ENCODE results near the gene NMRK2.
"Not testable (repeated sequence)": the region's sequence is repeated elsewhere in the genome, so short reads cannot be mapped to it uniquely, and the experiment has no call there.

Gene NMRK2, protein sequence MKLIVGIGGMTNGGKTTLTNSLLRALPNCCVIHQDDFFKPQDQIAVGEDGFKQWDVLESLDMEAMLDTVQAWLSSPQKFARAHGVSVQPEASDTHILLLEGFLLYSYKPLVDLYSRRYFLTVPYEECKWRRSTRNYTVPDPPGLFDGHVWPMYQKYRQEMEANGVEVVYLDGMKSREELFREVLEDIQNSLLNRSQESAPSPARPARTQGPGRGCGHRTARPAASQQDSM

GRCh38 chr19:3932931-3933810, at the start of gene NMRK2:
TSS of gene NMRK2 (plus strand) at chr19:3933069. CDS start at chr19:3933672, 603 bp downstream.
- no peak for DNase-seq (ENCODE audit: low spot score)

- no peak for DNase-seq (ENCODE audit: low spot score)
Measured at GRCh38 chr19:3890591-3890990, 42.3 kb upstream of the NMRK2 start.

- DNase-seq (ENCODE audit: low spot score) = no peak
Measured at GRCh38 chr19:3893509-3894179, 39.2 kb upstream of the NMRK2 start.

DNA sequence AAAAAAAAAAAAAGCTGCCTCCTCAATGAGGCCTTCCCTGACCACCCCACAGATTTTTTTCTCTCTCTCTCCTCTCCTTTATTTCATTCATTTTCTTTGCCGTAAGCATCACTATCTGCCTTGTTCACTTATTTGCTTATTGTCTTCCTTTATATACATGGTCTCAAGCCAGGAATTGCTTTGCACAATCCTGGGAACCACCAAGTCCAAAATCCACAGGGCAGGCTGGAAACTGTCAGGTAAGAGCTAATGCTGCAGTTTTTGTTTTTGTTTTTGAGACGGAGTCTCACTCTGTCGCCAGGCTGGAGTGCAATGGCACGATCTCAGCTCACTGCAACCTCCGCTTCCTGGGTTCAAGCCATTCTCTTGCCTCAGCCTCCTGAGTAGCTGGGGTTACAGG, 37.9 kb upstream of the NMRK2 start:
- not testable (repeated sequence) for DNase-seq (ENCODE audit: low spot score)

- no peak for DNase-seq (ENCODE audit: low spot score)
Measured at GRCh38 chr19:3895788-3896187, 37.1 kb upstream of the NMRK2 start.

GRCh38 chr19:3897936-3898335, 34.9 kb upstream of the NMRK2 start:
- DNase-seq (ENCODE audit: low spot score) = no peak

- no peak for DNase-seq (ENCODE audit: low spot score)
Measured at GRCh38 chr19:3898426-3898825, 34.4 kb upstream of the NMRK2 start.

GRCh38 chr19:3899531-3900294, 33.2 kb upstream of the NMRK2 start:
- DNase-seq (ENCODE audit: low spot score) = no peak

- DNase-seq (ENCODE audit: low spot score) = no peak
Measured at GRCh38 chr19:3902317-3902973, 30.4 kb upstream of the NMRK2 start.

DNA sequence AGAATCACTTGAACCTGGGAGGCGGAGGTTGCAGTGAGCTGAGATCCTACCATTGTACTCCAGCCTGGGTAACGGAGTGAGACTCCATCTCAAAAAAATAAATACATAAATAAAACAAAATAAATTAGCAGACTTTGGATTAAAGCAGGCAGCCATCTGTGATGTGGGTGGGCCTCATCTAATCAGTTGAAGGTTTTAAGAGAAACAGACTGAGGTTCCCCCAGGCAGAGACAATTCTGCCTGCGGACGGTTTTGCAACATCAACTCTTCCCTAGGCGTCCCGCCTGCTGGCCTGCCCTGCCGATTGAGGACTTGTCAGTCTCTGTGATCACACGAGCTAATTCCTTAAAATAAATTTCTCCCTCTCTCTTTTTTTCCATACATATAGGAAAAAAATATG, 28.6 kb upstream of the NMRK2 start:
- no peak for DNase-seq (ENCODE audit: low spot score)

GRCh38 chr19:3907626-3908265, 25.1 kb upstream of the NMRK2 start:
- DNase-seq (ENCODE audit: low spot score) = no peak

DNA sequence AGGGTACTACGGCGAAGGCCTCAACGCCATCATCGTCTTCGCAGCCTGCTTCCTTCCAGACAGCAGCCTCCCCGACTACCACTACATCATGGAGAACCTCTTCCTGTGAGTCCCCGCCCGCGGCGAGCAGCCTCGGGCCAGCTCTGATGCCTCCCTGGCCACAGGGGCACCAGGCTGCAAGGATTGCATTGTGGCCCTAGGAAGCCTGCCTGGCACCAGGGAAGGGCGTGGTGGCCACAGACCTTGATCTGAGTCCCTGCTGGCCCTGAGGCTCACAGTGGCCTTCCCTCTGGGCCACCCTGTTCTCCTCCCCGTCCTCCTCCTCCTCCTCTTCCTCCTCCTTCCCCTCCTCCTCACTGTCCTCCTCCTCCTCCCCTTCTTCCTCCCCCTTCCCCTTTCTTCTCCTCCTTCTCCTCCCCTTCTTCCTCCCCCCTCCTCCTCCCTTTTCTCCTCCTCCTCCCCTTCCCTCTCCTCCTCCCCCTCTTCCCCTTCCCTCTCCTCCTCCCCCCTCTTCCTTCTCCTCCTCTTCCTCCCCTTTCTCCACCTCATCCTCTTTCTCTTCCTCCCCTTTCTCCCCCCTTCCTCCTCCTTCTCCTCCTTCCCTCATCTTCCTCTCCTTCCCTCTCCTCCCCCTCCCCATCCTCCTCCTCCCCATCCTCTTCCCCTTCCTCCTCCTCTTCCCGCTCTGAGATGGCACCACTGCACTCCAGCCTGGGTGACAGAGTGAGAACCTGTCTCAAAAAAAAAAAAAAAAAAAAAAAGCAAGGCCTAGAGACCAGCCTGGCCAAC, 24.4 kb upstream of the NMRK2 start:
- no peak for DNase-seq (ENCODE audit: low spot score)

DNA sequence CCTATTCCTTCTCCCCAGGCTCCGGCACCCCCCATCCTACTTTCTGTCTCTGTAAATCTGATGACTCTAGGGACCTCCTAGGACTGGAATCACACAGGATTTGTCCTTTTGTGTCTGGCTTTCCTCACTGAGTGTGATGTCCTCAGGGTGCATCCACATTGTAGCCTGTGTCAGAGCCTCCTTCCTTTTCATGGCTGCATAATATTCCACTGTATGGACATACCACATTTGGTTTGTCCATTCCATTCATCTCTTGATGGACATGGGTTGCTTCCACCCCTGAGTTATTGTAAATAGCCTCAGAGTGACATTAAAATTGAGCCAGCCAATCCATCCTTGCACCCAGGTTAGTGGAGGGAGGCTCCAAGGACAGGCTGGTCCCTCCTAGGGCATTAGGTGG, 22.8 kb upstream of the NMRK2 start:
- no peak for DNase-seq (ENCODE audit: low spot score)

DNA sequence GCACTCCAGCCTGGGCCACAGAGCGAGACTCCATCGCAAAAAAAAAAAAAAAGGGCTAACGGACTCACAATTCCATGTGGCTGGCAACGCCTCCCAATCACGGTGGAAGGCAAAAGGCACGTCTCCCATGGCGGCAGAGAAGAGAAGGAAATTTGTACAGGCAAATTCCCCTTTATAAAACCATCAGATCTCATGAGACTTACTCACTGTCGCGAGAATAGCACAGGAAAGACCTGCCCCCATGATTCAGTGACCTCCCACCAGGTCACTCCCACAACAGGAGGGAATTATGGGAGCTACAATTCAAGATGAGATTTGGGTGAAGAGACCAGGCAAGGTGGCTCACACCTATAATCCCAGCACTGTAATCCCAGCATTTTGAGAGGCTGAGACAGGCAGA, 18.7 kb upstream of the NMRK2 start:
- no peak for DNase-seq (ENCODE audit: low spot score)

DNA sequence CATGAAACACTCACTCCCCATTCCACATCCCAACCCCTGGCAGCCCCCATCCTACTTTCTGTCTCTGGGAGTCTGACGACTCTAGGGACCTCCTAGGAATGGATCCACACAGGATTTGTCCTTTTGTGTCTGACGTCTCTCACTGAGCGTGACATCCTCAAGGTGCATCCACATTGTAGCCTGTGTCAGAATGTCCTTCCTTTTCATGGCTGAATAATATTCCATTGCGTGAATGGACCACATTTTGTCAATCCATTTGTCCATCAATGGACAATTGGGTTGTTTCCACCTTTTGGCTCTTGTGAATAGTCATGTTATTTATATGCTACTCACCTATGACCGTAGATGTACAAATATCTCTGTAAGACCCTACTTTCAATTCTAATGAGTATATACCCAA, 16.8 kb upstream of the NMRK2 start:
- DNase-seq (ENCODE audit: low spot score) = no peak

DNA sequence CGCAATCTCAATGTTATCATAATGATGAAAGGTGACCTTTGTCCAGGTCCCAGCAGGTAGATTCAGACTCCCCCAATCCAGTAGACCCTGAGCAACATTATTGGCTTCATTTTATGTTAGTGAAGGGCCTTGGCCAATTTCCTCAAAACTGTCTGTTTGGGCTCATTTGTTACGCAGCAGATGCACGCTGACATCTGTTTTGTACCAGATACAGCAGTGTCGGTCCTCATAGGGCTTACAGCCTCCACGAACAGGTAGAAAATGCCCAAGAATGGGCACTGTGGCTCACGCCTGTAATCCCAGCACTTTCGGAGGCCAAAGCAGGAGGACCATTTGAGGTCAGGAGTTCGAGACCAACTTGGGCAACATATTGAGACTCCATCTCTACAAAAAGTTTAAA, 13.1 kb upstream of the NMRK2 start:
- DNase-seq (ENCODE audit: low spot score) = no peak

DNA sequence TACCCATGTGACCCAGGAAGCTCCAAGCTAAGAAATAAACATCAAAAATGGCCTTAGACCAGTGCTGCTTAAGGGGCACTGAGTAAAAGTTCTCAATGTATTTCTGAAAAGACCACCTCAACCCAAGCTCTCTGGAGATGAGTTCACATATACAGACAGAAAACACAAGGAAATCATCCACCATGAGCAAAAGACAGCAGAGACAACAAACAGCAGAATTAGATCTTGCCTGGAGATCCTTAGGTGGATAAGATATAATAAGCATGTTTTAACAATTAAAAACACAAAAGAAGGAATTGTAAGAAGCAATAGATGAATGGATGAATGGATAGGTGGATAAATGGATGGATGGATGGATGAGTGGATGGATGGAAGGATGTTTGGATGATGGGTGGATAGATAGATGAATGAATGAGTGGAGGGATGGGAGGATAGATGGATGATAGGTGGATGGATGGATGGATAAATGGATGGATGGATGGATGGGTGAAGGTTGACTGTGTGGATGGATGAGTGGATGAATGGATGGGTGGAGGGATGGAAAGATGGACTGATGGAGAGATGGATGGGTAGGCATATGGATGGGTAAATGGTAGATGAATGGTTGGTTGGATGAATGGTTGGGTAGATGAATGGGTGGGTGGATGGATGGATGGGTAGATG, 9.6 kb upstream of the NMRK2 start:
- DNase-seq (ENCODE audit: low spot score) = no peak

GRCh38 chr19:3923912-3924311, 9.0 kb upstream of the NMRK2 start:
- no peak for DNase-seq (ENCODE audit: low spot score)

DNA sequence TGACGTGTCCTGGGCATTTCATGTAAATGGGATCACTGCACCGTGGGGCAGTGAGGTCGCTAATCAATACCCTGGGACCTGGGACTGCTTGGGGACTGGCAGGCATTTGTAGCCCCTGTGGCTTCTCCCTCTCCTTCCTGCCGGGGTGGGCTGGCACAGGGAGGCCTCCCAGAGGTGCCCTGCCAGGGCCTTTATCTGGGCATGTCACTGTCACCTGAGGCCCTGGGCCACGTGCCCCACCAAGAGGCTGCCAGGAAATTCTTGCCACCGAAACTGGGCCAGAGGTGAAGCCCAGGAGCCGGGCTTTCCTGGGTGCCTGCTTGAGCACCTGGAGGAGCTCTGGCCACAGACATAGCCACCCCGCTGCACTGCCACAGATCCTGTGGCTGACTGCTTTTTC, 1.8 kb upstream of the NMRK2 start:
- no peak for DNase-seq (ENCODE audit: low spot score)

Measured in pons (tissue), 1 donor.